Measurements from ENCODE around the gene MTMR3. TPM values are rescaled to one million over a fixed set of nuclear protein-coding genes. Genes with fewer than 3 reads are reported as not detected.

The MTMR3 gene
- polyA plus RNA-seq, 2 of the 4 experiments (the other 2 are of a cell fraction), result 7.4 to 18.8 TPM

DNA sequence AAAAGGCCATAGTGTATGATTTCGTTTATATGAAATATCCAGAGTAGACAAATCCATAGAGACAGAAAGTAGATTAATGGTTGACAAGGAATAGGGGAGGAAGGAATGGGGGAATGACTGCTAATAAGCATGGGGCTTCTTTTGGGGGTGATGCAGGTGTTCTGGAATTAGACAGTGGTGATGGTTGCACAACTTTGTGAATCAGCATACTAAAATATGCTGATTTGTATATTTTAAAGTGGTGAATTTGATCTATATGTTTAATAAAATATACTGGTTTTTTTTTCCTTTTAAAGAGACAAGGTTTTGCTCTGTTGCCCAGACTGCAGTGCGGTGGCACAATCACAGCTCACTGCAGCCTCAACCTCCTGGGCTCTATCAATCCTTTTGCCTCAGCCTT is 190.8 kb downstream of the MTMR3 start:
- no peaks in the 10 kb centered on the region for H3K4me1 ChIP-seq
- DNase-seq (ENCODE audit: low read depth in 1 of 2, low spot score in 1 of 2) (no peak), ATAC-seq (no peak), FAIRE-seq (no peak)
- CTCF ChIA-PET, result no interaction called here
- POLR2A ChIA-PET, result no interaction called here
- H3K4me2 ChIP-seq, result no peak overlapping the region
- TF ChIP-seq, protein P1, sequence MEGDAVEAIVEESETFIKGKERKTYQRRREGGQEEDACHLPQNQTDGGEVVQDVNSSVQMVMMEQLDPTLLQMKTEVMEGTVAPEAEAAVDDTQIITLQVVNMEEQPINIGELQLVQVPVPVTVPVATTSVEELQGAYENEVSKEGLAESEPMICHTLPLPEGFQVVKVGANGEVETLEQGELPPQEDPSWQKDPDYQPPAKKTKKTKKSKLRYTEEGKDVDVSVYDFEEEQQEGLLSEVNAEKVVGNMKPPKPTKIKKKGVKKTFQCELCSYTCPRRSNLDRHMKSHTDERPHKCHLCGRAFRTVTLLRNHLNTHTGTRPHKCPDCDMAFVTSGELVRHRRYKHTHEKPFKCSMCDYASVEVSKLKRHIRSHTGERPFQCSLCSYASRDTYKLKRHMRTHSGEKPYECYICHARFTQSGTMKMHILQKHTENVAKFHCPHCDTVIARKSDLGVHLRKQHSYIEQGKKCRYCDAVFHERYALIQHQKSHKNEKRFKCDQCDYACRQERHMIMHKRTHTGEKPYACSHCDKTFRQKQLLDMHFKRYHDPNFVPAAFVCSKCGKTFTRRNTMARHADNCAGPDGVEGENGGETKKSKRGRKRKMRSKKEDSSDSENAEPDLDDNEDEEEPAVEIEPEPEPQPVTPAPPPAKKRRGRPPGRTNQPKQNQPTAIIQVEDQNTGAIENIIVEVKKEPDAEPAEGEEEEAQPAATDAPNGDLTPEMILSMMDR (IDR thresholded peaks at IDR 0.05), result no peak
- no peak for TF ChIP-seq ZNF302 (CRISPR knock-in tag; IDR thresholded peaks at IDR 0.05)
- no peak for TF ChIP-seq PBX3 (IDR thresholded peaks at IDR 0.05)
- TF ChIP-seq MYC (IDR thresholded peaks at IDR 0.05; ENCODE audit: borderline replicate concordance, low read length), result no peak
- TF ChIP-seq ZFP36 (IDR thresholded peaks at IDR 0.05; ENCODE audit: borderline replicate concordance, partially characterized antibody), result no peak
- TF ChIP-seq REST (IDR thresholded peaks at IDR 0.05), result no peak
- 55% methylated on average over 2 of the region's 2 CpGs for WGBS (ENCODE audit: missing lambda C conversion rate)
- no peak overlapping the region for H3K27ac ChIP-seq
- no peaks in the 10 kb centered on the region for H3K9me3 ChIP-seq
- H3K4me3 ChIP-seq, result no peak overlapping the region

- TF ChIP-seq KDM1A (IDR thresholded peaks at IDR 0.05; ENCODE audit: low read depth) (no peak), RCOR1 (IDR thresholded peaks at IDR 0.05; ENCODE audit: low read depth, low read length) (no peak), USF2 (IDR thresholded peaks at IDR 0.05) (no peak), CEBPB (IDR thresholded peaks at IDR 0.05) (no peak), BHLHE40 (IDR thresholded peaks at IDR 0.05; ENCODE audit: low read depth, low read length) (no peak), SMC3 (IDR thresholded peaks at IDR 0.05) (no peak), GATA3 (IDR thresholded peaks at IDR 0.05; ENCODE audit: borderline replicate concordance) (no peak), KDM5A (IDR thresholded peaks at IDR 0.05) (no peak), FOSL2 (IDR thresholded peaks at IDR 0.05) (no peak), FOSL2 (CRISPR knock-in tag; IDR thresholded peaks at IDR 0.05) (no peak), HEYL (CRISPR knock-in tag; IDR thresholded peaks at IDR 0.05) (no peak), HOXB5 (CRISPR knock-in tag; IDR thresholded peaks at IDR 0.05) (no peak), NR3C1 (IDR thresholded peaks at IDR 0.05) (no peak), HDAC2 (IDR thresholded peaks at IDR 0.05) (no peak), ZC3H11A (IDR thresholded peaks at IDR 0.05) (no peak)
- TF ChIP-seq, protein P2, sequence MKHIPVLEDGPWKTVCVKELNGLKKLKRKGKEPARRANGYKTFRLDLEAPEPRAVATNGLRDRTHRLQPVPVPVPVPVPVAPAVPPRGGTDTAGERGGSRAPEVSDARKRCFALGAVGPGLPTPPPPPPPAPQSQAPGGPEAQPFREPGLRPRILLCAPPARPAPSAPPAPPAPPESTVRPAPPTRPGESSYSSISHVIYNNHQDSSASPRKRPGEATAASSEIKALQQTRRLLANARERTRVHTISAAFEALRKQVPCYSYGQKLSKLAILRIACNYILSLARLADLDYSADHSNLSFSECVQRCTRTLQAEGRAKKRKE (CRISPR knock-in tag; IDR thresholded peaks at IDR 0.05; ENCODE audit: low read depth), result no peak
- TF ChIP-seq, protein P1 (IDR thresholded peaks at IDR 0.05), result no peak
- no peaks in the 10 kb centered on the region for H3K4me1 ChIP-seq
- H3K27ac ChIP-seq, result no peak overlapping the region
- POLR2A ChIA-PET, result no interaction called here
- H3K4me2 ChIP-seq, result no peak overlapping the region
- DNase-seq (ENCODE audit: low read depth in 1 of 2, low spot score in 1 of 2) (no peak), FAIRE-seq (no peak), ATAC-seq (no peak)
- CTCF ChIA-PET, result no interaction called here
- WGBS (ENCODE audit: missing lambda C conversion rate), result 30% methylated on average over 3 of the region's 3 CpGs
- no peaks in the 10 kb centered on the region for H3K9me3 ChIP-seq
- H3K4me3 ChIP-seq, result no peak overlapping the region
Measured at GRCh38 chr22:30074147-30074546, 191.2 kb downstream of the MTMR3 start.

All from A549 (cell line).